Measurements from ENCODE around the gene FNDC11.

DNA sequence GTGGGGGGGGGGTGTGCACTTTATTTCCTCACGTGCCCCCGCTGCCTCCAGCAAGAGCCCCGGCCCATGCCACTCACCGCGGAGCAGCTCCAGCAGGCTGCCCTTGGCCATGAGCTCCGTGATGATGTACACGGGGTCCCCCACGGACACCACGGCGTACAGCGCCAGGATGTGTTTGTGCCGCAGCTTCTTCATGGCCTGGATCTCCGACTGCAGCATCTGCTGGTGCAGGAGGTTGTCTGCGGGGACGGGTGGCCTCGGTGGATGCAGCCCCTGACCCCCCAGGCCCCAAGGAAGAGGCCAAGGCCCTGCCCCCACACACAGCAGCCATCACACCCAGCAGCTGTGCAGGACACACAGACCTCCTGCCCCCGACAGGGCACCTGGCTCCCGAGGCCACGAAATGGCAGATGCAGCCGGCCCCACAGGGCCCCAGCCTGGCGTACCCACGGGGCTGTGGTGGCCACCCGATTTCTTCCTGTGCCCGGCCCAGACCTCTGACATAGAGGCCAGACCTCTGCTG lies 21.4 kb upstream of the FNDC11 start:
- TF ChIP-seq, protein P1, sequence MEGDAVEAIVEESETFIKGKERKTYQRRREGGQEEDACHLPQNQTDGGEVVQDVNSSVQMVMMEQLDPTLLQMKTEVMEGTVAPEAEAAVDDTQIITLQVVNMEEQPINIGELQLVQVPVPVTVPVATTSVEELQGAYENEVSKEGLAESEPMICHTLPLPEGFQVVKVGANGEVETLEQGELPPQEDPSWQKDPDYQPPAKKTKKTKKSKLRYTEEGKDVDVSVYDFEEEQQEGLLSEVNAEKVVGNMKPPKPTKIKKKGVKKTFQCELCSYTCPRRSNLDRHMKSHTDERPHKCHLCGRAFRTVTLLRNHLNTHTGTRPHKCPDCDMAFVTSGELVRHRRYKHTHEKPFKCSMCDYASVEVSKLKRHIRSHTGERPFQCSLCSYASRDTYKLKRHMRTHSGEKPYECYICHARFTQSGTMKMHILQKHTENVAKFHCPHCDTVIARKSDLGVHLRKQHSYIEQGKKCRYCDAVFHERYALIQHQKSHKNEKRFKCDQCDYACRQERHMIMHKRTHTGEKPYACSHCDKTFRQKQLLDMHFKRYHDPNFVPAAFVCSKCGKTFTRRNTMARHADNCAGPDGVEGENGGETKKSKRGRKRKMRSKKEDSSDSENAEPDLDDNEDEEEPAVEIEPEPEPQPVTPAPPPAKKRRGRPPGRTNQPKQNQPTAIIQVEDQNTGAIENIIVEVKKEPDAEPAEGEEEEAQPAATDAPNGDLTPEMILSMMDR (conservative IDR thresholded peaks at IDR 0.05; ENCODE audit: low read depth, low read length), result no peak
- TF ChIP-seq EZH2 (IDR thresholded peaks at IDR 0.05; ENCODE audit: low read length, unreplicated experiment), result no peak
- no peak for TF ChIP-seq EZH2phosphoT487 (IDR thresholded peaks at IDR 0.05; ENCODE audit: borderline replicate concordance, low read length)
